ENCODE data around the gene SLC26A8.
"Not testable (repeated sequence)": the region's sequence is repeated elsewhere in the genome, so short reads cannot be mapped to it uniquely, and the experiment has no call there.

The SLC26A8 gene

GRCh38 chr6:36050947-36051710 lies 26.7 kb upstream of the SLC26A8 start:
- no peak for DNase-seq (ENCODE audit: low spot score)

- DNase-seq (ENCODE audit: low spot score), result no peak
Measured at GRCh38 chr6:36050305-36050704, 25.9 kb upstream of the SLC26A8 start.

DNA sequence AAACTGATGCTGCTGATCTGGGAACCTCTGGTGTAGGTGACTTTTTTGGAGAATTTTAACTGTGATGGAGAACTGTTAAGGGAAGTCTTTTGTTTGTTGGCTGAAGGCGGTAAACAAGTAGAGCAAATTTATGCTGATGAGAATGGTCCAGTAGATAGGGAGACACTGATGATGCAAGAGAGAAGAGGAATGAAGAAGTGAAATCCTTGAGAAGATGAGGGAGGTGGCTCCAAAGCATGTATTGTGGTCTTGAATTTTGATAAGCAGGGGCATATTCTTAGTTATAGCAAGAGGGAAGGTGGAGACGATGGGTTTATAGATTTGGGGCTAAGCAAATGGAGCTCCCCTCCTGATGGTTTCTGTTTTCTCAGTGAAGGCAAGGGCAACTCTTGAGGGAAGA lies 25.1 kb upstream of the SLC26A8 start:
- DNase-seq (ENCODE audit: low spot score), result no peak

DNA sequence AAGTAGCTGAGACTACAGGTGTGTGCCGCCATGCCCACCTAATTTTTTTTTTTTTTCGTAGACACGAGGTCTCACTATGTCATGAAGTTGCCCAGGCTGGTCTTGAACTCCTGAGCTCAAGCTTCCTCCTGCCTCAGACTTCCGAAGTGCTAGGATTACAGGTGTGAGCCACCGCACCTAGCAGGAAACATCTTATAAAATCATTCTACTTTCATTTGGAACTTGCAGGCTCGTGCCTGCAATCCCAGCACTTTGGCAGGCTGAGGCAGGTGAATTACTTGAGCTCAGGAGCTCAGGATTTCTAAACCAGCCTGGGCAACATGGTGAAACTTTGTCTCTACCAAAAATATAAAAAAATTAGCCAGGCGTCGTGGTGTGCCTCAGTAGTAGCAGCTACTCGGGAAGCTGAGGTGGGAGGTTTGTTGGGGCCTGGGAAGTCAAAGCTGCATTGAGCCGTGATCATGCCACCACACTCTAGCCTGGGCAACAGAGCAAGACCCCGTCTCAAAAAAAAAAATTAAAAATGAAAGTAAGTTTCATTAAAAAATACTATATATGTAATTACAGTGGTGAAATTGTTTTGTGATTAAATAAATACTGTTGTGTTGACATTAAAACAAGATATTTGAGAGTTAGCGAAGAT lies 18.3 kb upstream of the SLC26A8 start:
- DNase-seq (ENCODE audit: low spot score), result no peak

DNA sequence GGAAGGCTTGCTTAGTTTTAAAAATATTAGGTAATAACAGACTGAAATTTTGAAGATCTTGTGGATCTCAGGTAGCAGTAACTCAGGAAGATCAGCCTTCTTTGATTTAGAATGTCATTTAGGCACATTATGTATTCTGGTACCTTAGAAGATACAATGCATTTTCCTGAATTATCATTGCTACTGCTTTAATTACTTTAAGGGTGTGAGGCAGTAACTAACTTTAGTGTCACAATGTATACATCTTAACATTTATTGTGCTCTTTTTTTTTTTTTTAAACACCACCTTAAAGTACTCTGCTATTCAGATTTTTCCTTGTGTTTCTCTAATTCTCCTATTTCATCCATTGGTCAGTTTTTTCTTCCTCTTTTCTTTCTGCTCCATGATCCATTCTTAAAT lies 16.5 kb upstream of the SLC26A8 start:
- DNase-seq (ENCODE audit: low spot score), result no peak

- DNase-seq (ENCODE audit: low spot score), result no peak
Measured at GRCh38 chr6:36039112-36039511, 14.7 kb upstream of the SLC26A8 start.

DNA sequence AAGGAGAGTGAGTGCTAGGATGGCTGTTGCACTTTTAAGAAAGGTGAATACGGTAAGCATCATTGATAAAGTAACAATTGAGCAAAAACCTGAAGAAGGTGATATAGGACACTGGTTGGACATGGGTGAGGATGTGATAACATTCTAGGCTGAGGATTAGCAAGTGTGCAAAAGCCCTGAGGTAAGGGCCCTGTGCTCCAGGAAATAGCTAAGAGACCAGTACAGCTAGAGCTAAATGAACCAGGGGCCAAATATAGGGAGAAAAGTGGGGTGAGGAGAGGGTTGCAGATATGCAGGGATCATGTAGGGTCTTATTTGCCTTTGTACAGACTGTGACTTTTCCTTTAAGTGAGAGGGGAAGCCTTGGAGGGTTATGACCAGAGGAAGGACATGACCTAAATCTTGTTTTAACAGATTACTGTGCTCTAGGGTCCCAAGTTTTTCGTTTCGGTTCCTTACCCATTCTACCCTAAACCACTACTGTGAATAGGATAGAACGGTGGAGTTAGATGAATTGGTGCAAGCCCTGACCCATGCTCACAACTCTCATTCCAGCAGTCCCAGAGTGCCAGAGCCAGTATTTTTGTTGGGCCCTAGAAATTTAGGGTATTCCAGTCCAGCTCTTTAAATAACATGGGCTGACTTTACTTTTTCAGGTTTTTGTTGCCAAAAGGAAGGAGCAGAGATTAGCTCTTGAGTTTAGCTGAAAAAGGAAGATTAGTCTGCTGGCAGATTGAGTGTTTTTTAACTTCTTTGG lies 13.9 kb upstream of the SLC26A8 start:
- DNase-seq (ENCODE audit: low spot score), result no peak

GRCh38 chr6:36035225-36035624 lies 10.8 kb upstream of the SLC26A8 start:
- DNase-seq (ENCODE audit: low spot score), result no peak

DNA sequence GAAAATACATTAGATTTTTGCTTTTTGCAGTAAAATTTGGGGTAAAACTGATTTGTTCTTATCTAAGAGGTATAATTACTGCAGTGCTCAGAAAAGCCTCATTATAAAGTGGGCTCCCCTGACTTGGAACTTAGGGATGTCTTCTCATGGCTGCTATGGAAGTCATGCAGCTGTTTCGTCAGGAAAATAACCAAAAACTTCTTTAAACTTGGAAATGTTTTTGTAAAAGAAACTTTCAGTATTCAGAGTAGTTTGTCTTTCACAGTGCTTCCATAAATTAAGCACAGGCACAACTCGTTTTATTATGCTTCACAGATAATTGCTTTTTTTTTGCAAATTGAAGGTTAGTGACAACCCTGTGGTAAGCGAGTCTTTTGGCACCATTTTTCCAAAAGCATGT lies 10.0 kb upstream of the SLC26A8 start:
- no peak for DNase-seq (ENCODE audit: low spot score)

DNA sequence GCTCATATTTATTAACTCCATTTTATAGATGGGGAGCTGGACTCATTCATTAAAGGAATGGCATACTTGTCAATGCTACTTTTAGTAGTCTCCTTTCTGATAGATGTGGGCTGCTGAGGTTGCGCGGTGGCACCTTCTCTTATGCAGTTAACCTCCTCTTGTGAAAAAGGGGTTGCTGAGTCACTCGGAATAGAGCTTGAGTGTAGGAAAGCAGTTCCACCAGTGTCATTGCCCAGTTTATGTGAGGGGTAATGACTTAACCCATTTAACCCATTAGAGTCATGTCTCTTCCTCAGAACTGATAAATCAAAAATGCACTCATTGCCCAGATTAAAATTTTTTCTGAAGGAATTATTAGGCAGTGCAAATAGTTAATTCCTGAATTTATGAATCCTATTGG lies 9.5 kb upstream of the SLC26A8 start:
- no peak for DNase-seq (ENCODE audit: low spot score)

DNA sequence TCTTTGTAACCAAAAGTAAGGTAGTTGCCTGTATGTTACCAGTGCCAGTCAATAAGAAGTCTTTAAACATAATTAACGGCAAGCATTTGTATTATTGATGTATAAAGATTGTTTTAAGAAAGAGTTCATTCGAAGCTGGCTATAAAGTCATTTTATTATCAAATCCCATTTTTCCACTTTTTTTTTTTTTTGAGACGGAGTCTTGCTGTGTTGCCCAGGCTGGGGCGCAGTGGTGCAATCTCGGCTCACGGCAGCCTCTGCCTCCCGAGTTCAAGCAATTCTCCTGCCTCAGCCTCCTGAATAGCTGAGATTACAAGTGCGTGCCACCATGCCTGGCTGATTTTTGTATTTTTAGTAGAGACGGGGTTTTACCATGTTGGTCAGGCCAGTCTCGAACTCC lies 8.7 kb upstream of the SLC26A8 start:
- not testable (repeated sequence) for DNase-seq (ENCODE audit: low spot score)

- DNase-seq (ENCODE audit: low spot score), result no peak
Measured at GRCh38 chr6:36032261-36032660, 7.8 kb upstream of the SLC26A8 start.

GRCh38 chr6:36029464-36029863 lies 5.0 kb upstream of the SLC26A8 start:
- no peak for DNase-seq (ENCODE audit: low spot score)

DNA sequence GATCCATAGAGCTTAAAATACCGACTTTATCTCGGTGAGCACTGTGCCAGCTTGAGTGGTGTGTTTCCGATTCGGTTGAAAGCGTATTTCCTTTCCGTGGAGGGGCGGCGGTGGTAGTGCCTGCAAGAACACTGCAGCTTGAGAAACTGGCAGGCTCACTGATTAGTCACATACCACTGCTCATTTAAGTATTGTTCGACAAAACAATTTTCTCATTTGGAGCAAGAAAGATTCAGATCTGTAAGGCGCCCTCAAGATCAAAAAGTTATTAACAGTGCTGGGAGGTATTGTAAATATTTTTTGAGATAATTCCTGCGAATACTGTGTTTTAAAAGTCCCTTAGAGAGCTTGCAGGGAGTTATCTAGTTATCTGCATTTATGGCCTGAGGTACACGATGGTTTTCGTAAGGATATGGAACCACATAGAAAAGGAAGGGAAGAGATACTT lies 4.5 kb upstream of the SLC26A8 start:
- DNase-seq (ENCODE audit: low spot score), result no peak

DNA sequence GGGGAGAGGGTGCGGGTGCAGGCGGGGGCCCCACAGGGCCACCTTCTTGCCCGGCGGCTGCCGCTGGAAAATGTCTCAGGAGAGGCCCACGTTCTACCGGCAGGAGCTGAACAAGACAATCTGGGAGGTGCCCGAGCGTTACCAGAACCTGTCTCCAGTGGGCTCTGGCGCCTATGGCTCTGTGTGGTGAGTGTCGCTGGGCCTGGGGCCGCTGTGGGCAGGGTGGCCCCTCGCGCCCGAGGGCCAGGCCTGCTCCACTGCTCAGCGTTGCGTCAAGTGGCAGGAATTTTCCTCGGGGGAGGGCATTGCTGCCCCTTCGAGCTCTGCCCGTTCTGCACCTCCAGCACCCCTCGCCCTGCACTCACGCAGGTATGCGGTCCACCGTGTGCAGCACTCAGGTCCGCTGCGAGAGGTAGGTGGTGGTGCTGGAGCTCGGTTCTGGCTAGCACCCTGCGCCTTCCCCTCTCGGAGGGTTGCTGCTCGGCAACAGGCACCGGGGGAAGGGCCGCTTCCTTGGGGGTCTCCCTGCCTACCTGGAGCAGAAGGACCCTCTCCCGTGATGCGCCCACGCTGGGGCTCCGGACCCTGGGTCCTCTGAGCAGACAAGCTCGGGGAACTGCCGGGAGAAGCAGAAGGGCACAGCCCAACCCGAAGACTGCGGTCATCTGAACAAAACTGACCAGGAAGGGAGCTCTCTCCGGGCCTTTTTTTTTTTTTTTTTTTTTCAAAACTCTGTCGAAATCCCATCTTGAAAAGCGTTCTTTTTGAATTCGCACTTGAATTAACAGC lies 3.8 kb upstream of the SLC26A8 start:
- no peak for DNase-seq (ENCODE audit: low spot score)

DNA sequence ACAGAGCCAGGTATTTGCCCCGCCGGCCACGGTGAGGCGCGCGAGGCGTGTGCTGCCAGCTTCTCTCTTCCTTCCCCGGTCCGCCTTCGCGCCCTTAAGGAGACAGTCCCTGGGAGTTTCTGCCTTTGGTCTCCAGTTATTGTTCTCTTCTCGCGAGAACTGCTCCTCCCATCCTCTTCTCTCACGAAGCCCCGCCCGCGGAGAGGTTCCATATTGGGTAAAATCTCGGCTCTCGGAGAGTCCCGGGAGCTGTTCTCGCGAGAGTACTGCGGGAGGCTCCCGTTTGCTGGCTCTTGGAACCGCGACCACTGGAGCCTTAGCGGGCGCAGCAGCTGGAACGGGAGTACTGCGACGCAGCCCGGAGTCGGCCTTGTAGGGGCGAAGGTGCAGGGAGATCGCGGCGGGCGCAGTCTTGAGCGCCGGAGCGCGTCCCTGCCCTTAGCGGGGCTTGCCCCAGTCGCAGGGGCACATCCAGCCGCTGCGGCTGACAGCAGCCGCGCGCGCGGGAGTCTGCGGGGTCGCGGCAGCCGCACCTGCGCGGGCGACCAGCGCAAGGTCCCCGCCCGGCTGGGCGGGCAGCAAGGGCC lies 3.2 kb upstream of the SLC26A8 start, which contains the start of gene MAPK14:
Gene MAPK14 (plus strand): TSS at position 308 of the 587 bp plus-strand sequence. CDS start 350 bp downstream, outside the sequence.
- peak; percentile 89 for DNase-seq (ENCODE audit: low spot score)

DNA sequence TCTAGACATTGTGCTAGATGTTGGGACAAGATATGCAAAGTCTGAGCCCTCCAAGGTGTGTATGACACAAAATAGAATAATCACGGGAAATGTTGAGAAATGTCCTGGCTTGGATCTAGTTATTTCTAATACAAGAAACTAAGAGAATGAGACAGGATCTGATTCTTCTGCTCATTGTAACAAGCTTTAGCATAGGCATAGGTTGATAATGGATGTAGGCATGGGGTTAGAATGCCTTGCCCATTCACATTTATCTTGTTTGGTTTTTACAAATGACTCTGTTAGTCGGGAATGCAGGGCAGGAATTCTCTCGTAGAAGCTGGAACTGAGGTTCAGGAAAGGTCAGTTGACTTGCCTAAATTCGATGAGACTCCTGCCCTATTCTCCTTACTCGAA lies 1.5 kb upstream of the SLC26A8 start:
- no peak for DNase-seq (ENCODE audit: low spot score)

DNA sequence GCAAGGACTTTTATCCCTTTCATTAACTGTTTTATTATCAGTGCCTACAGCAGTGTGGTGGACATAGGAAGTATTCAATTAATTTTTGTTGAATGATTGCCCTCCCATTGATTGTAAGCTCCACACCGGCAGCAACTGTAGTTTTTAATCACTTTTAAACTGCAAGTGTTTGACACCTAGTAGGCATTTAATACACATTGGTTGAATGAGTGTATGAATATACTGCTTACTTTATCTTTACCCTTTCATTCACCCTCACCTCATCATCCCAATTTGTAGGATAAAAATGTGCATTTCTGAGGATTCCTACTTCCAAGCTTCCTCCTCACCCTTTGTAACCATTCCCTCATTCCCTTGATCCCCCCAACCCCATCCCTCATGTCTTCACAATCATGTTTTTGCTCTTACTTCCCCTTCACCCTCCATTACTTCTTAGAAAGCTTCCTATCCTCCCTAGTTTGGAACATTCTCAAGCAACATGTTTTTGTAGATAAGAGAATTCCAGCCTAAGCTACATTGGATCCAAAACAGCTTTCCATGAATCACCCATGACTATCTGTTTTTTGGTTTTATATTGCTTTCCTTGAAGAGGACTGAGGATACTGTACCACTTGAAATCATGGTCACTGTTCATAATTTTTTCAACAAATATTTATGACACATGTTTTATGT lies 955 bp upstream of the SLC26A8 start:
- DNase-seq (ENCODE audit: low spot score), result no peak

- DNase-seq (ENCODE audit: low spot score), result no peak
Measured at GRCh38 chr6:36020154-36020553, 4.3 kb downstream of the SLC26A8 start.

DNA sequence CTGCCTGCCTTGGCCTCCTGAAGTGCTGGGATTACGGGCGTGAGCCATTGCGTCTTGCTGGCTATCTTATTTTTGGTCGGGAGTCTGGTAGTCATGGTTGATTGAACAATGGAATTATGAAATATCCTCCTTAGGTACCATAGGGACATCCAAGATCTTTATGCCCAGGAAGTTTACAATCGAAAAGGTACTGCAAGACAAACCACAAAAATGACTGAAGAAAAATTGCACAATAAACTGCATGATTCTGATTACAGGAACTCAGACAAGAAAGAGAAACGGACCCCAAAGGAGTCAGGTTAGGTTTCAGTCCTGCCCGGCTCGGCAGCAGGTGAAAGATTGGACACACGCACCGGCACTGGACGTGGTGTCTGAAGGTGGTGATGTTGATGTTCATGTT lies 5.3 kb downstream of the SLC26A8 start:
- no peak for DNase-seq (ENCODE audit: low spot score)

GRCh38 chr6:36018339-36018738 lies 6.1 kb downstream of the SLC26A8 start:
- DNase-seq (ENCODE audit: low spot score), result no peak
